SH-SY5Y (cell line): ENCODE data around the gene MEIS2.

Experiments used
- GATA2 ChIP-seq: IDR thresholded peaks from 2 replicates; pipeline ENCODE4 v1.6.1; 2011; ENCODE audit warnings: mild to moderate bottlenecking, low read depth, low read length
- GATA3 ChIP-seq: IDR thresholded peaks from 2 replicates; pipeline ENCODE4 v1.6.1; 2011; ENCODE audit warnings: low read depth, mild to moderate bottlenecking, low read length, moderate library complexity

- TF ChIP-seq GATA2 (no peak), GATA3 (no peak)
Measured at GRCh38 chr15:37016231-37016630, 84.1 kb downstream of the MEIS2 start.
